AG08396 (cell line): ENCODE results near the gene AEBP1.

ENCODE experiments used
- DNase-seq: peaks from one replicate; pipeline ENCODE4 v3.0.0; 2012; ENCODE audit warnings: low spot score, mixed read lengths

AEBP1 gene

DNA sequence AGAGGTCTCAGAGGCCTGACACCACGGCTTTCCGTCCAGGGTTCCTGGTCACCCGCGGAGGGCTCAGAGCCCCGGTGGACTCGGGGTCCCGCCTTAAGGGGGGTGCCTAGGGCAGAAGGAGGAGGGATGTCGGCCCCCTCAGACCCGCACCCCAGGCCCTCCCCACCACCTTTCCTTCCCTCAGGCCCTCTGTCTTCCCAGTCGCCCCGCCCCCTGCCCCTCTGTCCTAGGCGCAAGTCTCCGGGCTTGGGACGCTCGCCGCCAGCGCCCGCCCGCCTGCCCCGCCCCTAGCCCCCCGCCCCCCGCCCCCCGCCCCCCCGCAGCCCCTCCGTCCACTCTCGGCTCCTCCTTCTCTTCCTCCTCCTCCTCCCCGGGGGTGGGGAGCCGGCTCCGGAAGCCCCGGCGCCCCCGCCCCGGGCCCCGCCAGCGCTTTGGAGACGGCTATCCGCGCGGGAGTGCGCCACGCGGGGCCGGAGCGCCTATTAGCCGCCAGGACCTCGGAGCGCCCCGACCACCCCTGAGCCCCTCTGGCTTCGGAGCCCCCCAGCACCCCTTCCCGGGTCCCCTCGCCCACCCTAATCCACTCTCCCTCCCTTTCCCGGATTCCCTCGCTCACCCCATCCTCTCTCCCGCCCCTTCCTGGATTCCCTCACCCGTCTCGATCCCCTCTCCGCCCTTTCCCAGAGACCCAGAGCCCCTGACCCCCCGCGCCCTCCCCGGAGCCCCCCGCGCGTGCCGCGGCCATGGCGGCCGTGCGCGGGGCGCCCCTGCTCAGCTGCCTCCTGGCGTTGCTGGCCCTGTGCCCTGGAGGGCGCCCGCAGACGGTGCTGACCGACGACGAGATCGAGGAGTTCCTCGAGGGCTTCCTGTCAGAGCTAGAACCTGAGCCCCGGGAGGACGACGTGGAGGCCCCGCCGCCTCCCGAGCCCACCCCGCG lies at the start of gene AEBP1:
Gene AEBP1 (plus strand): TSS at position 423 of the 937 bp plus-strand sequence. CDS start 321 bp downstream, at position 744.
- DNase-seq: peak; percentile 67

DNA sequence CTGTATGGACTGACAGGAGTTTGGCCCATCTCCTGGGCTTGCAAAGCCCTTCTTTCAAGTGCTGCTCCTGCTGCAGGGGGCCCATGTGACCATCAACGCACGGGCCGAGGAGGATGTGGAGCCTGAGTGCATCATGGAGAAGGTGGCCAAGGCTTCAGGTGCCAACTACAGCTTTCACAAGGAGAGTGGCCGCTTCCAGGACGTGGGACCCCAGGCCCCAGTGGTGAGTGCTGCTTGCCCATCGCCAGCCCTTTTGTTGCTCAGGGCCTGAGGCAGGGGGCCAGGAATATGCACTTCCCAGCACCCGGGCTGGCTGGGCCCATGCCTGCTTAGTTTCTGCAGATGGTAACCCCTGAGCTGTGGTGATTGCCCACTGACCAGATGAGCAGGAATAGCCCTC lies 47.5 kb upstream of the AEBP1 start:
- DNase-seq: no peak

DNA sequence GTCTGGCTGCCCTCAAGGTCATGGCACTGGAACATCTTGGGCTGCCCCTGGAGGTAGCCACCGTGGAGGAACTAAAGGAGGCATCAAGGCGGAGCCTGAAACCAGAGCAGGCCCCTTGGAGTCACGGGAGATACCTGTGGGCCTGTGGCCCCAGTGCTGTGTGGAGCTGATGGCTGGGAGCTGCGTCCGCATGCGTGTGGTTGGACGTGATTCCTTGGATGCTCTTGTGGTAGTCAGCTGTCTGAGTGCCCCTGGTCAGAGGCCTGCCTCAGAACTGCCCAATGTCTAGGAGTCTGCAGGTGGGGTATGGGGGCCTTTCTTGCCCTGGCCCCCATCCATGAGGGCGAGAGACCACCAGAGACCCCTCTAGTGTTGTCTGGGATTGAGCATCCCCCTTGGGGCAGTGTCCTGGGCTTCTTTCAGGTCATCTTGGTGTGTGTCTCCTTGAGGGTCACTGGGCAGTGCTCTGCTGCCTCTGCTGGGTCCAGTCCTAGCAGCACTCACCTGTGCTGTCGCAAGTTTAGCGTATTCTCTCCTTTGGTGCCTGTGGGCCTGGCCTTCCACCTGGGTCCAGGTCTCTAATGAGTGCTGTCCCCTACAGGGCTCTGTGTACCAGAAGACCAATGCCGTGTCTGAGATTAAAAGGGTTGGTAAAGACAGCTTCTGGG lies 46.8 kb upstream of the AEBP1 start:
- DNase-seq: no peak

DNA sequence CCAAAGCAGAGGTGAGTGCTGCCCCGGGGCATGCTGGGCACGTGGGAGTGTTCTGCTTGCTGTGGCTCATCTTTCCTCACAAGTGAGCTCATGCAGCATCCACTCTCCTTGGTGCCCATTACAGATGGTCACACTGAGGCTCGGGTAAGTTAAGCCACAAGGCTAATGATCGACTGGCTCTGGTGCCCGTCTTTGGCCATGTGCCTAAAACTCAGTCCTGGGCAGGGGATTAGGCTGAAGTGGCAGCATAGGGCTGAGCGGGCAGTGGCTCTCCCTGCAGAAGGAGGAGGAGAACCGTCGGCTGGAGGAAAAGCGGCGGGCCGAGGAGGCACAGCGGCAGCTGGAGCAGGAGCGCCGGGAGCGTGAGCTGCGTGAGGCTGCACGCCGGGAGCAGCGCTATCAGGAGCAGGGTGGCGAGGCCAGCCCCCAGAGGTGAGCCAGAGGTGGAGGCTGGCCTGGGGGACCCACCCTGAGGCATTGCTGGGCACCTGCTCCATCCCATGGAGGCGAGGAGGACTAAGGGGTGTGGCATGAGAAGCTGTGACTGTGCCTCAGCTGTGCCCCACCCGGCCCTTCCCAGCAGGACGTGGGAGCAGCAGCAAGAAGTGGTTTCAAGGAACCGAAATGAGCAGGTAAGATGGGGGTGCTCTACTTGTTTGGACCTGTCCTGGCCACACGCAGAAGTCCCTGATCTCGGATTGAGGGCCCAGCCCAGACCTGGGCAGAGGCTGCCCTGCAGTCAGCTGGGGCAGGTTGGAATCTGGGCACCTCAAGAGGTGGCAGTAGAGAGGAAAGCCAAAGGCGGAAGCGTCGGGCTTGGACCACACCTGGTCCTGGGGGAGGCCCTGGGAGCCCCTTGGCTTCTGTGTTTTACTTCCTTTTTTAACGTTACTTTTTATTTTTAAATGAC lies 46.0 kb upstream of the AEBP1 start:
- DNase-seq: no peak

DNA sequence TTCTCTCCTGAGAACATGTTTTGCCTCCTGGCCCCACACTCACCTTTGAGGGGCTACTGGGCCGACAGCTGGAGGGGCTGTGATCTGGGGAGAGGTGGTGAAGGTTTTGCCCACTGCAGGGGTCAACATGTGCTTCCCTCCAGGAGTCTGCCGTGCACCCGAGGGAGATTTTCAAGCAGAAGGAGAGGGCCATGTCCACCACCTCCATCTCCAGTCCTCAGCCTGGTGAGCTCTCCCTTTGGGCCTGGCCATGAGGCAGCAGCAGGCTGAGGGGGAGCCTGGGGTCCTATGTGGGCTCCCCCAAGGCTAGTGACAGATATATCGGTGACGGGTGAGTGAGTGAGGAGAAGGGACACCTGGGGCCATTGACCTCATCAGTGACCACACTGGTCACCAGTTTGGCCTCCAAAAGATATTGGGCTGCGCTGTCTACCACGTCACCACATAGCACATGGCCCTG lies 45.4 kb upstream of the AEBP1 start:
- DNase-seq: no peak

DNA sequence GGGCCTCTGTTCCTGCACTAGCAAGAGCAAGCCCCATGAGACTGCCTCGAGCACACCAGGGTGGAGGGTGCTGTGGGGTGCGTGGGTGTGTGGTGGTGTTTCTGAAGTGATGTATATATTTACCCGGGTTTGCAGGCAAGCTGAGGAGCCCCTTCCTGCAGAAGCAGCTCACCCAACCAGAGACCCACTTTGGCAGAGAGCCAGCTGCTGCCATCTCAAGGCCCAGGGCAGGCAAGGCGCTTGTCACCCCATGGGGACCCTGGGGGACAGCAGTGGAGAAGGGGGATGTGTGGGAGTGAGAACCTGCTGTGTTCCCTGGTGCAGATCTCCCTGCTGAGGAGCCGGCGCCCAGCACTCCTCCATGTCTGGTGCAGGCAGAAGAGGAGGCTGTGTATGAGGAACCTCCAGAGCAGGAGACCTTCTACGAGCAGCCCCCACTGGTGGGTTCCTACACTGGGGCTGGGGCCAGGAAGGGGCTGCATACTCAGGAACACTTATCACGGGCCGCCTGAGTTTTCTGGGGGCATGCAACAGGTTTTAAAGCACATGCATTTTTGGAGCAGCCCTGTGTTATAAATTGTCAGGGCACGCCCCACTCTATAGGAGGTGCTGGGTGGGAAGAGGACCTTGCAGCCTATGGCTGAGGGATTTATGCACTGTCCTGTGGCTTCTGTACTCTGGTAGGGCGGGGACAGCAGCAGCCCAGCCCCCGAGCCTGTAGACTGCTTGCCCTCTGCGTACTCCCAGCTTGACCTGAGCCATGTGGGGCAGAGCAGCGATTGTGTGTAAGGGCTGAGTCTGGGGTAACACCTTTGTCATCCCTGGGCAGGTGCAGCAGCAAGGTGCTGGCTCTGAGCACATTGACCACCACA lies 44.7 kb upstream of the AEBP1 start:
- DNase-seq: no peak

DNA sequence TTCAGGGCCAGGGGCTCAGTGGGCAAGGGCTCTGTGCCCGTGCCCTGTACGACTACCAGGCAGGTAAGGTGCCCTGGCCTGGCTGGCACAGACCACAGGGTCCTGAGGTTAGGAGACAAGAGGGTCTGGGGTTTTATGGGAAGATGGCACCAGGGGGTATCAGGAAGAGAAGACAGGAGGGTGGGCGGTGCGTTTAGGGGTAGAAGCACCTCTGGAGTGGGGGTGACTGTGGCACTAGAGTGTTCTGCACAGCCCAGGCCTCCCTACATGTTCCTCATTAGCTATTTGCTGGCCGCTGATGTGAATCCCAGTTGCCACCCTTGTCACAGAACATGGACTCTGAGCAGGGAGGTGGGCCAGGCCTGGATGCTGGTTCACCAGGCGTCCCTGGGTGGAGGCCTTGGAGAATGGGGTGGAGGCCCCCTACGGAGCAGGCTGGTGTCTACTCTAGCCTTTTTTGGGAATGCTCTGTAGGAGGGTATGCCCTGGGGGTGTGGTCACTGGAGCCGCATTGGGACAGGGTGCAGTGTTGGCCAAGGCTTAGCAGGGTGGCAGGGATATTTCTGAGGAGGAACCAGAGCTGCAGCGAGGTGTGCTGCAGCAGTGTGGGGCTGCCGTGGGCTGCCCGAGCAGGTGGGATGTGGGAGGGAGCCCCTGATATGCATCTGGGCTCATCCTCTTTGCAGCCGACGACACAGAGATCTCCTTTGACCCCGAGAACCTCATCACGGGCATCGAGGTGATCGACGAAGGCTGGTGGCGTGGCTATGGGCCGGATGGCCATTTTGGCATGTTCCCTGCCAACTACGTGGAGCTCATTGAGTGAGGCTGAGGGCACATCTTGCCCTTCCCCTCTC lies 43.8 kb upstream of the AEBP1 start:
- no peak for DNase-seq

DNA sequence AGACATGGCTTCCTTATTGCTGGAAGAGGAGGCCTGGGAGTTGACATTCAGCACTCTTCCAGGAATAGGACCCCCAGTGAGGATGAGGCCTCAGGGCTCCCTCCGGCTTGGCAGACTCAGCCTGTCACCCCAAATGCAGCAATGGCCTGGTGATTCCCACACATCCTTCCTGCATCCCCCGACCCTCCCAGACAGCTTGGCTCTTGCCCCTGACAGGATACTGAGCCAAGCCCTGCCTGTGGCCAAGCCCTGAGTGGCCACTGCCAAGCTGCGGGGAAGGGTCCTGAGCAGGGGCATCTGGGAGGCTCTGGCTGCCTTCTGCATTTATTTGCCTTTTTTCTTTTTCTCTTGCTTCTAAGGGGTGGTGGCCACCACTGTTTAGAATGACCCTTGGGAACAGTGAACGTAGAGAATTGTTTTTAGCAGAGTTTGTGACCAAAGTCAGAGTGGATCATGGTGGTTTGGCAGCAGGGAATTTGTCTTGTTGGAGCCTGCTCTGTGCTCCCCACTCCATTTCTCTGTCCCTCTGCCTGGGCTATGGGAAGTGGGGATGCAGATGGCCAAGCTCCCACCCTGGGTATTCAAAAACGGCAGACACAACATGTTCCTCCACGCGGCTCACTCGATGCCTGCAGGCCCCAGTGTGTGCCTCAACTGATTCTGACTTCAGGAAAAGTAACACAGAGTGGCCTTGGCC lies 43.0 kb upstream of the AEBP1 start:
- DNase-seq: no peak

DNA sequence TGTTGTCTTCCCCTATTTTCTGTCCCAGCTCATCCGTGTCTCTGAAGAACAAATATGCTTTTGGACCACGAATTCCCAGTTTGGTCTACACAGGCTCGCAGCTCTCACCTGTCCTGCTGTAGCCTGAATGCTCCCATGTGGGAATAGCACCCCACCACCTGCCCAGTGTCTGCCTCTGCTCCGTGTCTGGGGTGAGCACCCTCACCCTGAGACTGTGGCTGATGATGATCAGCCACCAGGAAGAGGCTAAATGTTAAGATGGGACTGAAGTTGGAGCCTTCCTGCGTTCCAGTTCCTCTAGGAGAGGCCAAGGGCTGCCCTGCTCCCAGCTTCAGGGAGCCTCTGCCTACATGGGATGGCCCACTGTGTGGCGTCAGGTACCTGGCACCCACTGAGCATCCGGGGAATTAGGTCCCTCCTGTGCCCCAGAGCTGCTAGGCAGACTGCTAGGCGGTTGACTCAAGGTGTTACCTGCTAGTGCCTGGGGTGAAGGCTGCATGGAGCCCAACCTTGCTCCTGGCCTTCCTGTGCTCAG lies 42.4 kb upstream of the AEBP1 start:
- DNase-seq: no peak

DNA sequence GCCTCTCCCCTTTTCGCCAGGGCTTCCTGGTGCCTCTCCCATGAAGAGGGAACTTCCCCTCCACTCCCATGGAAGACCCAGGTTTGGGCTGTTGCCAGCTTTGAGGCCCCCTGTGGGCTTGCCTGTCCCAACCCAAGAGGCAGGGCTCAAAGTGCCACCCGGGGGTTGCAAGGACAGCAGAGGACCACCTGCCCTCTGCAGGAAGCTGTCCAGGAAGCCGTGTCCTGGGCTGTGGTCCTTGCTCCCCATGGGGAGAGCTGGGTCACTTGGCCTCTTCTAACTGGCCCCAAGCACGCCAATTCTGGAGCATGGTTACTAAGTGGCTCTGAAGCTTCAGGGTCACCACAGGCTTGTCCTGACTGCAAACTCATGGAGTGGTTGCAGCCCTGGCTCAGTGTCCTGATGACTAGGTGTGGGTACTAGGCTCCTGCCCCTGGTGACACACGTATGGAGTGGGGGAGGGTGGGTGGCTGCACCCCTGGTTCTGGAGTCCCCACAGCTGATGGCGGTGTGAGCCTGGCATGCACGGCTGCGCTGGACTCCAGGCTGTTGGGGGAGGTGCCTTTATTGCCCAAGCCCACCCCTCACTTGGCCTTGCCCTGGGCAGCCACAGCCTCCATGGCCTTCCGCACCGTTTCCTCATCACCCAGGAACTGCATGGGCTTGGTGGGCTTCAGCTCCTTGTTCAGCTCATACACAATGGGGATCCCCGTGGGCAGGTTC lies 41.8 kb upstream of the AEBP1 start:
- DNase-seq: no peak

DNA sequence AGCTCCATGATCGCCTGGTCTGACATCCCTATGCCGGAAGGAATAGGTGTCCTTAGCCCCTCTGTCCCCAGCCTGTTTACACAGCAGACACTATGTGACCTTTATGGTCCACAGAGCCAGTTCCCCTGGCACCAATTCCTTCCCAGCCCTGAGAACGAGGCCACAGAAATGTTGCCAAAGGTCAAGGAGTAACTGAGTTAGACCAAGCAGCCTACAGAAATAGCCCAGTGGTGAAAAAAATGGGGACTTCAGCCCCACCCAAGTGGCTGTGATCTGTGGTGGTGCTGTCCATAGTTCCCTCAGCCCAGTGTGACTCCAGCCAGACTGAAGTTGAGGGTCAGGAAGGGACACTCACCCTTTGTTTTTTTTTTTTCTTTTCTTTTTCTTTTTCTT lies 41.2 kb upstream of the AEBP1 start:
- DNase-seq: no peak

DNA sequence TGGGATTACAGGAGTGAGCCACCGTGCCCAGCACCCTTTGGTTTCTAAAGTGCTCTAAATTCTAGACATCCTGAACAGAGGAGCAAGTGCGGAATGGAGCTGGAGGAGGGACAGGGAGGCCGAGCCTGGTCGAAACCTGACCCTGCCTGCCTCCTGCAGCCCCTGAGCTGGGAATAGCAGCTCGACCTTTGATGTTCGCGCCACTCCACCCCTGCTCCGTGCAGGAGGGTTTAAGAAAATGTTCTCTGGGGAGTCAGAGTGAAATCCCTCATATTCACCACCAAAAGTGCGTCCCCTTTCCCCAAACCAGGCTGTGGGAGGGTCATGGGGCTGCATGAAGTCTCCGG lies 40.6 kb upstream of the AEBP1 start:
- DNase-seq: no peak

DNA sequence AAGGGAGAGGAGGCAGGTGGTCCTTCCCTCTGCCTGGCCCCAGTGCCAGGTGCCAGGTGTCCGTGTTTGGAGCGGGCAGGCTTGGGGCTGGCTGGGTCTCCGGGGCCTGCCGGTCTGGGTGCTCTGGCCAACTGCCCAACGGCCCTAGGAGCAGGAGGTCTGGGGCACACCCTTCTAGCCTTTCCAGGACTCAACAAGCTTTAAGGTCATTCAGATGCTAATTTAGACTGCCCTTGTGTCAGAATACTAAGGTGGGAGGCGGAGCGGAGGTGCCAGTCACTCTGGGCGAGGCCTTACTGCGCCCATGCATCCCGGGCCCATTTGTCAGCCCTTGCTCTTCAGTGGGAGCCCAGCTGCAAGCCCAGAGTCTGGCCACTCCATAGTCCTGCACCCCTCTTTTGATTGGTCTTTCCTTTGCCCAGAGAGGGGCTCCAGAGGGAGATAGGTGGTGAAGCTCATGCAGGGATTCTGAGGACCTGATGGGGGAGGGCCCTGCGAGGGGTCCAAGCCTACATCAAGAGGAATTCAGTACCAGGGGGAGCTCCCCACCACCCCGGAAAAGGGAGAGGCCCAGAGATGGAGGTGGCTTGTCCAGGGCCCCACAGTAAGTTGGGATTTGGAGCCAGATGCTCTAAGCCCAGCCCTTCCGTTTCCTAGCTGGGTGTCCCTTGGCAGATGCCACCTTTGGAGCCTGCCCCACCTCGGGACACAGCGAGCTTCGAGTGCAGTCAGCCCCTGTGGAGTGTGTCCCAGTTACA lies 40.1 kb upstream of the AEBP1 start:
- no peak for DNase-seq

DNA sequence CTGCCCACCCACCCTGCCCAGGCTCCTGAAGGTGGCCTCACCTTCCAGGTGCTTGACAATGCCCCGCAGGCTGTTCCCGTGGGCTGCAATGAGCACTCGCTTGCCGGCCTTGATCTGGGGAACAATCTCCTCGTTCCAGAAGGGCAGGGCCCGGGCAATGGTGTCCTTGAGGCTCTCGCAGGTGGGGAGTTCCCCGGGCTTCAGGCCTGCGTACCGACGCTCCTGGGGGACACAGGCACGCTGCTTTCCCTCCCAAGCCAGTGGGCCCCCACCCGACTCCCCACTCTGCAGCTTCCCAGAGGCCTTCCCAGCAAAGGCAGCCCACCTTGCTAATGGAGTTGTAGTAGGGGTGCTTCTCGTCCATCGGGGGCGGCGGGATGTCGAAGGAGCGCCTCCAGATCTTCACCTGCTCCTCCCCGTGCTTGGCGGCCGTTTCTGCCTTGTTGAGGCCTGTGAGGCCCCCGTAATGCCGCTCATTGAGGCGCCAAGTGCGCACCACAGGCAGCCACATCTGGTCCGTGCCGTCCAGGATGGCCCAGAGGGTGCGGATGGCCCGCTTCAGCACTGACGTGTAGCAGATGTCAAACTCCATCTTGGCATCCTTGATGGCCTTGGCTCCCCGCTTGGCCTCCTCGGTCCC lies 39.2 kb upstream of the AEBP1 start:
- DNase-seq: no peak

DNA sequence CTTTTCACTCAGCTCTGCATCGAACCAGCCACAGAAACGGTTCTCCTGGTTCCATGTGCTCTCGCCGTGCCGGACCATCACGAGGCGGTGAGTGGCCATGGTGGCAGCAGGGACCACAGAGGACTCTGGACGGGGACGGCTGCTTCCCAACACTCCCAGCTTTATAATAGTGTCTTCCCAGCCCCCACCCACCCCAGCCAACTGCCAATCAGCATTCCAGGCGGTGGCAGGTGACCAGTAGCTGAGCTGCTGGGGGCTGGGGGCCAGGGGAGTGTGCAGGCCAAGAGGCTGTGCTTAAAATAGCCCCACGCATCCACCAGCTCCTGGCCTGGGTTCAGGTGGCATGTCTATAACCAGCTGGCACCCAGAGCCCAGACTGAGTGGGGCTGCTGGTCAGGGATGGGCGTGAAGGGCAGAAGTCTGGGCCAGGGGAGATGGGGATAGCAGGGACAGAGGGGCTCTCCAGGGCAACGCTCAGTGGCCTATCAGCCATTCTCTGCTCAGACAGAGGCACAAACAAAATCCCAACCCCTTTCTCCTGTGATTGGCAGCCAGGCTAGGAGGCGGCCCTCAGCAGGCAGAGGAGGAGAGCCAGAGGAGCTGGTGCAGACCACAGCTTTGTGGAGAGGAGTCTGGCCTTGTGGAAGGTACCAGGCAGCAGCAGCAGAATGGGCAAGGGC lies 38.6 kb upstream of the AEBP1 start, which contains the start of gene PGAM2:
Gene PGAM2 (minus strand): TSS at position 137 of the 680 bp plus-strand sequence. CDS start 38 bp downstream, at position 99.
- DNase-seq: no peak

DNA sequence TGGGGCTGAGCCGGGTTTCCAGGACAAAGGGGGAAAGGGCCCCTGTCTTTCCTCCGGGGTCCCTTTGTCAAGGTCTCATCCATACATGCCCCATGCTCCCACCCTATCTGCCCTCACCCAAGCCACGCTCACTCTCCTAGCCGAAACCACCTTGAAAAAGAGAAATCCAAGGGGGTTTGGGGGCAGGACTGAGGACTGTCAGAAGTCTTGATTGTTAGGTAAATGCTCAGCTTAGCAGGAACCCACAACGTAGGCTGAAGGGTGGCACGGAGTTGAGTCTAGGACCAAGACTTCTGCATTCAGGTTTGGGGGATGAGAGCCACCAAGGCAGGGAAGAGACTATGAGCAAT lies 38.1 kb upstream of the AEBP1 start:
- DNase-seq: no peak

DNA sequence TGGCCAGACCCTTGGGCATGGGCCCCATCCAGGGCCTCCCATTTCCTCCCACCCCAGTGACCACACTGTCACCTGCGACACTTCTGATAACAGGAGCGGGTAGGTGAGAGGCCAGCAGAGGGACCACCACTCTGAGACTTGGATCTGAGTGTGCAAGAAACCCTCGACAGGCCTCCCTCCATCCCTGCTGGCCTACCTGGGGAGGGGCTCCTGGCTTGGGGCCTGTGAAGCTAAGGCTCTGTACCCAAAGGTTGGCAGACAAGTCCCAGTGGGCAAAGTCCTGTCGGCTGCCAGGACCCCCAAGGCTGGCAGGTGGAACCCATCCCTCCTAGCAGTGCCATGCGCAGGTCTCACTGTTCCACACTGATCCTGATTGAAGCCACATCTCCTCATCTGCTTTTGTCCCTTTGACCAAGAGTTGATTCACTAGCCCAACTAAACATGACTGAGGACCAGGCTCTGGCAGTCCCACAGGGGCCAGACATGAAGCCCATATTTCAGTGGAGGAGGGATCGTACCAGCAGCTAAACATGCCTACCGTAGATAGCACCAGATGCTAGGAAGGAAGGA lies 37.6 kb upstream of the AEBP1 start:
- no peak for DNase-seq
